Transverse colon (tissue), 4 donors: Measurements from ENCODE around the gene GABRG3. TPM values are rescaled to one million over a fixed set of nuclear protein-coding genes. Genes with fewer than 3 reads are reported as not detected.

Experiments
- DNase-seq: peaks from one replicate; pipeline ENCODE4 v3.0.0-alpha.2; 2019
- H3K27ac ChIP-seq, 4 donors: fragments of 200-600 bp; sonication (generic); 2 replicates each; pipeline ENCODE4 v1.5.1; 2016 to 2018; ENCODE audit warnings: inconsistent platforms in 4 of 4
- H3K27me3 ChIP-seq: fragments of 200-600 bp; sonication (generic); 2 replicates; pipeline ENCODE4 v1.5.1; 2017; ENCODE audit warnings: inconsistent platforms
- H3K36me3 ChIP-seq, 4 donors: fragments of 200-600 bp; sonication (generic); 2 replicates each; pipeline ENCODE4 v1.5.1; 2017 to 2019; ENCODE audit warnings: inconsistent platforms in 4 of 4
- H3K4me1 ChIP-seq, 4 donors: fragments of 200-600 bp; sonication (generic); 2 replicates each; pipeline ENCODE4 v1.5.1; 2017 to 2020; ENCODE audit warnings: inconsistent platforms in 4 of 4
- H3K4me3 ChIP-seq, 4 donors: fragments of 200-600 bp; sonication (generic); 1 replicate in 1 of 4; 2 replicates in 3 of 4; pipeline versions ENCODE4 v1.5.1 to v1.6.1; 2017 to 2019; ENCODE audit warnings: inconsistent platforms in 4 of 4
- H3K9me3 ChIP-seq, 2 donors: fragments of 200-600 bp; sonication (generic); 2 replicates each; pipeline ENCODE4 v1.5.1; 2017 to 2019; ENCODE audit warnings: inconsistent platforms in 2 of 2
- CTCF ChIP-seq, 5 experiments: fragments of 200-600 bp in 3 of 5; fragments of 450-650 bp in 2 of 5; sonication (generic) in 3 of 5; IDR thresholded peaks; 1 replicate in 2 of 5; 2 replicates in 3 of 5; pipeline ENCODE4 v1.5.1; 2016 to 2017; ENCODE audit warnings: antibody characterized with exemption in 5 of 5, inconsistent platforms in 3 of 5, mild to moderate bottlenecking in 2 of 5, moderate library complexity in 1 of 5
- EP300 ChIP-seq: sonication (generic); formaldehyde crosslinking; IDR thresholded peaks from one replicate; pipeline ENCODE4 v1.6.1; 2017; ENCODE audit warnings: antibody characterized with exemption, low read depth
- POLR2A ChIP-seq: fragments of 450-650 bp; IDR thresholded peaks from one replicate; pipeline ENCODE4 v1.6.1; 2016; ENCODE audit warnings: antibody characterized with exemption, mild to moderate bottlenecking, moderate library complexity
- POLR2AphosphoS5 ChIP-seq, 3 donors: sonication (generic); formaldehyde crosslinking; IDR thresholded peaks; one replicate each; pipeline ENCODE4 v1.6.1; 2016; ENCODE audit warnings: antibody characterized with exemption in 3 of 3
- WGBS, 2 donors: methylation state at CpG; one replicate each; pipeline ENCODE4 v1.1.5; 2018; ENCODE audit warnings: low coverage in 1 of 2; 5-methylcytosine and 5-hydroxymethylcytosine counted together
- in situ Hi-C, 4 donors: fragments of 200-750 bp; cut with MboI; loops; one replicate each; pipeline versions ENCODE4 v1.15.0 to v1.15.1; 2017; ENCODE audit warnings: low sequenced_read_pairs in 3 of 4, low pct_ligation_motif_present in 1 of 4, low pct_unique_long_range_greater_than_20kb in 1 of 4
- intact Hi-C: fragments of 100-400 bp; cut with DNase I; formaldehyde crosslinking; loops from one replicate; pipeline ENCODE4 v1.15.1; 2023; ENCODE audit warnings: low total_unique reads
- total RNA-seq, 4 donors: library from RNA; depleted of rRNA; stranded (reverse); fragments of >200 nt; gene quantifications; one replicate each; pipeline ENCODE4 v1.1.0, GENCODE V29; 2016

Gene GABRG3
- total RNA-seq, 4 donors from 2014 or later = not detected

GRCh38 chr15:27254801-27255200, 283.8 kb downstream of the GABRG3 start:
- Histone ChIP-seq H3K27ac (no peak overlapping the region), H3K4me1 (no peaks in the 10 kb centered on the region), H3K27me3 (no peaks in the 10 kb centered on the region), H3K9me3 (no peaks in the 10 kb centered on the region), H3K4me3 (no peak overlapping the region), H3K36me3 (no peaks in the 10 kb centered on the region)
- no peak for DNase-seq
- WGBS, 2 donors = 79 to 100% methylated on average over 1 to 3 of the region's 3 CpGs
- intact Hi-C loops = no loop called here
- no peak for TF ChIP-seq POLR2AphosphoS5 (IDR thresholded peaks at IDR 0.05)
- TF ChIP-seq EP300 = no peak
- TF ChIP-seq POLR2A = no peak
- no peak for TF ChIP-seq CTCF (IDR thresholded peaks at IDR 0.05)
- in situ Hi-C loops = loop anchor here in 1 of 4 donors (25.0 kb wide), 2 partner anchors 108 to 218 kb away; no protein-coding TSS in a partner anchor

DNA sequence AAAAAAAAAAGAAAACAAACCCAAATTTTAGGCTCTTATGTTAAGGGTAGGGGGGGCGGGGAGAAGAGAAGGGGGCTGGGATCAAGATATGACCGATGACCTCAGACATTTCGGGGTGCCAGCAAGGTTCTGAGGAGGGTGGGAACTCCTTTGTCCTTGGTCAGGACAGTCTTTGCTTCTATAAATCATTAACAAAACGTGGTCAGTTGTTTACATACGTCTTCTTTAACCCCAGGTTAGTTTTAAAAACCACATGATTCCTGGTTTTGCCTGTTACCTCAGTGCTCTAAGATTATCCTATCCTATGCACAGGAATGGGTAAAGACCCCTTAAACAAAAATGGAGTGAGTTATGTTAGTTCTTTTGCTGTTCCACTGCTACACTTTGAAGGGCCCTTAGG, 285.5 kb downstream of the GABRG3 start:
- in situ Hi-C loops (loop anchor here in 1 of 4 donors (25.0 kb wide), 2 partner anchors 106 to 219 kb away; no protein-coding TSS in a partner anchor), intact Hi-C loops (no loop called here)
- H3K4me1 ChIP-seq = no peaks in the 10 kb centered on the region
- no peaks in the 10 kb centered on the region for H3K36me3 ChIP-seq
- H3K27me3 ChIP-seq = no peaks in the 10 kb centered on the region
- H3K27ac ChIP-seq = no peak overlapping the region
- H3K4me3 ChIP-seq = no peak overlapping the region
- TF ChIP-seq EP300 (no peak), POLR2A (no peak), POLR2AphosphoS5 (IDR thresholded peaks at IDR 0.05) (no peak), CTCF (IDR thresholded peaks at IDR 0.05) (no peak)
- DNase-seq = no peak
- 67% methylated on average over 3 to 5 of the region's 5 CpGs for WGBS, 2 donors
- no peaks in the 10 kb centered on the region for H3K9me3 ChIP-seq

DNA sequence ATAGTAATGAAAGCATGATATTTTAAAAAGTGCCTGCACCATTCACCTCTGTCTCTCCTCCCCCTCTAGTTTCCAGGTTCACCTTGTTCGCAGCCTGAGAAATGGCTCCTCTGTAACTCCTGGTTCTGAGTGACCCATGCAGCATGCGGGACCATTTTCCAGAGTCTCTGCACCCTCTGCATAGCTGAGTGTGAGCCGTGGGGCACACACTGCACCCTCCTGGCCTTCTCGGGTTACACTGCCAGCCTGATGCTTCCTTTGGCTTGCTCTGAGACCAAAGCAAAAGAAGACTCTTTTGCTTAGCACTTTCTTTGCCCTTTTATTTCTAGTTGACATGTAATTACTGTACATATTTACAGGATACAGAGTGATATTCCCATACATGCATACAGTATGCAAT, 287.3 kb downstream of the GABRG3 start:
- no peak for TF ChIP-seq POLR2A
- no peak for TF ChIP-seq EP300
- no peak for TF ChIP-seq CTCF (IDR thresholded peaks at IDR 0.05)
- no peak for TF ChIP-seq POLR2AphosphoS5 (IDR thresholded peaks at IDR 0.05)
- 65 to 82% methylated on average over 4 of the region's 4 CpGs for WGBS, 2 donors
- Histone ChIP-seq H3K4me1 (no peaks in the 10 kb centered on the region), H3K27me3 (no peaks in the 10 kb centered on the region), H3K27ac (no peak overlapping the region), H3K9me3 (no peaks in the 10 kb centered on the region), H3K36me3 (no peaks in the 10 kb centered on the region), H3K4me3 (no peak overlapping the region)
- intact Hi-C loops (no loop called here), in situ Hi-C loops (loop anchor here in 1 of 4 donors (25.0 kb wide), 2 partner anchors 104 to 221 kb away; no protein-coding TSS in a partner anchor)
- no peak for DNase-seq

GRCh38 chr15:27260523-27260922, 289.5 kb downstream of the GABRG3 start:
- Histone ChIP-seq H3K4me1 (no peaks in the 10 kb centered on the region), H3K4me3 (no peak overlapping the region), H3K27me3 (no peaks in the 10 kb centered on the region), H3K36me3 (no peaks in the 10 kb centered on the region), H3K27ac (no peak overlapping the region), H3K9me3 (no peaks in the 10 kb centered on the region)
- intact Hi-C loops (no loop called here), in situ Hi-C loops (loop anchor here in 1 of 4 donors (25.0 kb wide), 2 partner anchors 102 to 223 kb away; no protein-coding TSS in a partner anchor)
- no peak for DNase-seq
- WGBS, 2 donors = 65 to 81% methylated on average over 4 of the region's 4 CpGs
- TF ChIP-seq EP300 = no peak
- no peak for TF ChIP-seq POLR2A

- Histone ChIP-seq H3K36me3 (no peaks in the 10 kb centered on the region), H3K9me3 (no peaks in the 10 kb centered on the region), H3K27me3 (no peaks in the 10 kb centered on the region), H3K4me3 (no peak overlapping the region), H3K27ac (no peak overlapping the region), H3K4me1 (no peaks in the 10 kb centered on the region)
- DNase-seq = no peak
- 52 to 66% methylated on average over 3 of the region's 3 CpGs for WGBS, 2 donors
- in situ Hi-C loops = loop anchor here in 1 of 4 donors (25.0 kb wide), 2 partner anchors 93 to 232 kb away; no protein-coding TSS in a partner anchor
- TF ChIP-seq EP300 (no peak), POLR2A (no peak), CTCF (IDR thresholded peaks at IDR 0.05) (no peak), POLR2AphosphoS5 (IDR thresholded peaks at IDR 0.05) (no peak)
- intact Hi-C loops = no loop called here
Observed at GRCh38 chr15:27268923-27269322, 297.9 kb downstream of the GABRG3 start.
